SU-DHL-6 (cell line): Measurements from ENCODE around the gene CTNNA2.

ENCODE experiments used
- H2AFZ ChIP-seq: fragments of 200-600 bp; sonication (generic); 2 replicates; pipeline ENCODE4 v1.6.1; 2014; ENCODE audit warnings: low read depth, mild to moderate bottlenecking, moderate library complexity, mixed read lengths, antibody characterized with exemption, low read length; ENCODE audit not compliant: severe bottlenecking
- H3F3A ChIP-seq: fragments of 200-600 bp; shearing (Covaris generic); 2 replicates; pipeline ENCODE4 v1.6.0; 2016; ENCODE audit warnings: antibody characterized with exemption, mild to moderate bottlenecking; ENCODE audit not compliant: insufficient read depth
- H3K27ac ChIP-seq: fragments of 200-600 bp; sonication (generic); 2 replicates; pipeline ENCODE4 v1.5.1; 2016; ENCODE audit warnings: low read depth, mild to moderate bottlenecking, low read length, moderate library complexity, mixed read lengths
- H3K27me3 ChIP-seq: fragments of 200-600 bp; sonication (generic), shearing (Covaris generic); 2 replicates; pipeline ENCODE4 v1.6.0; 2014; ENCODE audit warnings: mild to moderate bottlenecking, low read length
- H3K36me3 ChIP-seq: fragments of 200-600 bp; sonication (generic); 2 replicates; pipeline ENCODE4 v1.6.1; 2014; ENCODE audit warnings: mild to moderate bottlenecking, low read length, mixed read lengths
- H3K4me2 ChIP-seq: fragments of 300-600, 200-600 bp; shearing (Covaris generic), sonication (generic); 2 replicates; pipeline ENCODE4 v1.6.0; 2014; ENCODE audit warnings: low read length, low read depth, mild to moderate bottlenecking; ENCODE audit not compliant: poor library complexity, severe bottlenecking
- H3K4me3 ChIP-seq: fragments of 200-600 bp; sonication (generic); 2 replicates; pipeline ENCODE4 v1.5.1; 2014; ENCODE audit warnings: antibody characterized with exemption, low read length, mild to moderate bottlenecking, mixed read lengths; ENCODE audit not compliant: insufficient read depth, poor library complexity, severe bottlenecking
- H3K79me2 ChIP-seq: fragments of 200-600 bp; sonication (generic); 2 replicates; pipeline ENCODE4 v1.6.1; 2014; ENCODE audit warnings: mild to moderate bottlenecking, low read length, moderate library complexity; ENCODE audit not compliant: insufficient read depth
- H3K9ac ChIP-seq: fragments of 200-600 bp; sonication (generic); 2 replicates; pipeline ENCODE4 v1.7.0; 2014; ENCODE audit warnings: mild to moderate bottlenecking, low read length
- H3K9me2 ChIP-seq: fragments of 200-600 bp; sonication (generic); replicated peaks from 2 replicates; pipeline ENCODE4 v1.6.1; 2014; ENCODE audit warnings: low read length; ENCODE audit not compliant: insufficient read depth
- H3K9me3 ChIP-seq: fragments of 200-600 bp; sonication (generic); 2 replicates; pipeline ENCODE4 v1.6.1; 2014; ENCODE audit warnings: low read length, mixed read lengths; ENCODE audit not compliant: insufficient read depth
- H4K20me1 ChIP-seq: fragments of 200-600 bp; sonication (generic); 2 replicates; pipeline ENCODE4 v1.6.1; 2014; ENCODE audit warnings: low read depth, mild to moderate bottlenecking, antibody characterized with exemption, low read length, moderate library complexity, mixed read lengths
- EZH2phosphoT487 ChIP-seq: fragments of 200-600 bp; sonication (generic), shearing (Covaris generic); conservative IDR thresholded peaks from 2 replicates; pipeline ENCODE4 v1.6.1; 2018; ENCODE audit warnings: mild to moderate bottlenecking, antibody characterized with exemption, low read length, moderate library complexity, mixed read lengths
- TF ChIP-seq, protein P1 (sequence below): fragments of 200-600 bp; sonication (generic); IDR thresholded peaks from one replicate; pipeline ENCODE4 v1.5.1; 2017; ENCODE audit warnings: antibody characterized with exemption, mild to moderate bottlenecking, low read length, moderate library complexity; ENCODE audit not compliant: insufficient read depth, poor library complexity, severe bottlenecking

Gene CTNNA2

GRCh38 chr2:80312282-80312839 is 799.5 kb downstream of the CTNNA2 start:
- Histone ChIP-seq H3K4me2 (no peak overlapping the region), H3K79me2 (no peaks in the 10 kb centered on the region), H3K27me3 (no peaks in the 10 kb centered on the region), H3K9me2 (no peaks in the 10 kb centered on the region), H2AFZ (no peak overlapping the region), H3K4me3 (no peak overlapping the region), H3K27ac (no peak overlapping the region), H3K9me3 (no peaks in the 10 kb centered on the region), H3K9ac (no peak overlapping the region), H3F3A (no peaks in the 10 kb centered on the region), H3K36me3 (no peaks in the 10 kb centered on the region), H4K20me1 (no peaks in the 10 kb centered on the region)
- TF ChIP-seq, protein P1, sequence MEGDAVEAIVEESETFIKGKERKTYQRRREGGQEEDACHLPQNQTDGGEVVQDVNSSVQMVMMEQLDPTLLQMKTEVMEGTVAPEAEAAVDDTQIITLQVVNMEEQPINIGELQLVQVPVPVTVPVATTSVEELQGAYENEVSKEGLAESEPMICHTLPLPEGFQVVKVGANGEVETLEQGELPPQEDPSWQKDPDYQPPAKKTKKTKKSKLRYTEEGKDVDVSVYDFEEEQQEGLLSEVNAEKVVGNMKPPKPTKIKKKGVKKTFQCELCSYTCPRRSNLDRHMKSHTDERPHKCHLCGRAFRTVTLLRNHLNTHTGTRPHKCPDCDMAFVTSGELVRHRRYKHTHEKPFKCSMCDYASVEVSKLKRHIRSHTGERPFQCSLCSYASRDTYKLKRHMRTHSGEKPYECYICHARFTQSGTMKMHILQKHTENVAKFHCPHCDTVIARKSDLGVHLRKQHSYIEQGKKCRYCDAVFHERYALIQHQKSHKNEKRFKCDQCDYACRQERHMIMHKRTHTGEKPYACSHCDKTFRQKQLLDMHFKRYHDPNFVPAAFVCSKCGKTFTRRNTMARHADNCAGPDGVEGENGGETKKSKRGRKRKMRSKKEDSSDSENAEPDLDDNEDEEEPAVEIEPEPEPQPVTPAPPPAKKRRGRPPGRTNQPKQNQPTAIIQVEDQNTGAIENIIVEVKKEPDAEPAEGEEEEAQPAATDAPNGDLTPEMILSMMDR = no peak
- TF ChIP-seq EZH2phosphoT487 = no peak

GRCh38 chr2:80322311-80322920 is 809.6 kb downstream of the CTNNA2 start:
- H3K9ac ChIP-seq = no peak overlapping the region
- H3K9me3 ChIP-seq = no peaks in the 10 kb centered on the region
- H3K27ac ChIP-seq = no peak overlapping the region
- H4K20me1 ChIP-seq = no peaks in the 10 kb centered on the region
- no peak overlapping the region for H3K4me3 ChIP-seq
- H3K9me2 ChIP-seq = no peaks in the 10 kb centered on the region
- no peaks in the 10 kb centered on the region for H3K79me2 ChIP-seq
- TF ChIP-seq, protein P1 = no peak
- no peak for TF ChIP-seq EZH2phosphoT487
- H3F3A ChIP-seq = no peaks in the 10 kb centered on the region
- no peak overlapping the region for H3K4me2 ChIP-seq
- no peaks in the 10 kb centered on the region for H3K36me3 ChIP-seq
- H3K27me3 ChIP-seq = 0 out of 2 replicates have a peak, but pooled peaks cover 3% of the 10 kb centered on the region
- H2AFZ ChIP-seq = no peak overlapping the region

DNA sequence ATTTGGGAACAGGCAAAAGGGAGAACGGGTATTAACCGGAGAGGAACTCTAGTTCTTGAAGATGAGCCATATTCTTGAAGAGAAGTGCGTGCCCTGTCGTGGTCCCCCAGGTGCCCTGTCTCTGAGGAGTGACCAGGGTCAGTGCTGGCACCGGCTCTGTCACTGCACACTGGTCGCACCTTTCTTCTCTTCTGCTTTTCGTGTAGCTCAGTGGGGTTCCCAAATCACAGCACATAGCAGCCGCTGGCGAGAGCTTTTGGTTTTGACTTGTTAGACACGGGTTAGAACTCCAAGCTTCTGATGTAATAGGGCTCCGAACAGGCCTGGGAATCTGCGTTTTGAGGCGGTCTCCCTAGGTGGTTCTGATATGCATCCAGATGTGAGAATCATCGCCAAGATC is 810.1 kb downstream of the CTNNA2 start:
- no peaks in the 10 kb centered on the region for H4K20me1 ChIP-seq
- H3K4me2 ChIP-seq = no peak overlapping the region
- no peaks in the 10 kb centered on the region for H3K79me2 ChIP-seq
- no peaks in the 10 kb centered on the region for H3K9me2 ChIP-seq
- no peaks in the 10 kb centered on the region for H3K36me3 ChIP-seq
- 0 out of 2 replicates have a peak, but pooled peaks cover 3% of the 10 kb centered on the region for H3K27me3 ChIP-seq
- H3K4me3 ChIP-seq = no peak overlapping the region
- H2AFZ ChIP-seq = no peak overlapping the region
- H3K9ac ChIP-seq = no peak overlapping the region
- H3K27ac ChIP-seq = no peak overlapping the region
- H3F3A ChIP-seq = no peaks in the 10 kb centered on the region
- no peaks in the 10 kb centered on the region for H3K9me3 ChIP-seq
- TF ChIP-seq, protein P1 = no peak
- TF ChIP-seq EZH2phosphoT487 = no peak
